Liver (tissue), 9 donors: ENCODE measurements around the gene NBAS. TPM values are rescaled to one million over a fixed set of nuclear protein-coding genes. Genes with fewer than 3 reads are reported as not detected.

ENCODE experiments used
- DNase-seq: peaks from one replicate; pipeline ENCODE4 v3.0.0-alpha.2; 2017; ENCODE audit warnings: low spot score
- H3K27ac ChIP-seq, 2 donors: one replicate each; pipeline ENCODE4 v1.7.0; 2013; ENCODE audit warnings: inconsistent platforms in 2 of 2, low read length in 2 of 2, control low read depth in 1 of 2, low read depth in 1 of 2, mild to moderate bottlenecking in 1 of 2
- H3K27me3 ChIP-seq, 4 donors: one replicate each; pipeline versions ENCODE4 v1.6.1 to v1.7.0; 2013; ENCODE audit warnings: low read length in 3 of 4, inconsistent platforms in 1 of 4, mild to moderate bottlenecking in 1 of 4, moderate library complexity in 1 of 4; ENCODE audit not compliant: control insufficient read depth in 4 of 4, insufficient read depth in 4 of 4
- H3K36me3 ChIP-seq, 4 donors: one replicate each; pipeline versions ENCODE4 v1.6.1 to v1.7.0; 2013; ENCODE audit warnings: low read length in 3 of 4, mild to moderate bottlenecking in 3 of 4, low read depth in 1 of 4, moderate library complexity in 1 of 4; ENCODE audit not compliant: control insufficient read depth in 4 of 4, insufficient read depth in 3 of 4
- H3K4me1 ChIP-seq, 4 donors: one replicate each; pipeline versions ENCODE4 v1.6.1 to v1.7.0; 2013; ENCODE audit warnings: low read length in 3 of 4, mild to moderate bottlenecking in 3 of 4, moderate library complexity in 1 of 4; ENCODE audit not compliant: control insufficient read depth in 4 of 4, insufficient read depth in 4 of 4
- H3K4me3 ChIP-seq, 3 donors: one replicate each; pipeline versions ENCODE4 v1.6.1 to v1.7.0; 2013; ENCODE audit warnings: low read length in 3 of 3, control low read depth in 1 of 3, low read depth in 1 of 3, mild to moderate bottlenecking in 1 of 3
- H3K9ac ChIP-seq, 2 donors: one replicate each; pipeline ENCODE4 v1.7.0; 2013; ENCODE audit warnings: low read length in 2 of 2, mild to moderate bottlenecking in 2 of 2, moderate library complexity in 2 of 2, control low read depth in 1 of 2, low read depth in 1 of 2
- H3K9me3 ChIP-seq, 4 donors: one replicate each; pipeline versions ENCODE4 v1.6.1 to v1.7.0; 2013; ENCODE audit warnings: low read length in 3 of 4; ENCODE audit not compliant: control insufficient read depth in 4 of 4
- ATF3 ChIP-seq: IDR thresholded peaks from 2 replicates; pipeline ENCODE4 v1.6.1; 2016; ENCODE audit warnings: antibody characterized with exemption
- EGR1 ChIP-seq, 2 donors: IDR thresholded peaks; 2 replicates each; pipeline ENCODE4 v1.6.1; 2016 to 2018; ENCODE audit warnings: antibody characterized with exemption in 2 of 2, low read depth in 2 of 2
- FOXA1 ChIP-seq: IDR thresholded peaks from 2 replicates; pipeline ENCODE4 v1.6.1; 2016; ENCODE audit warnings: antibody characterized with exemption
- FOXA2 ChIP-seq: IDR thresholded peaks from 2 replicates; pipeline ENCODE4 v1.6.1; 2016; ENCODE audit warnings: antibody characterized with exemption
- GABPA ChIP-seq, 2 donors: IDR thresholded peaks in 1 of 2; conservative IDR thresholded peaks in 1 of 2; 2 replicates each; pipeline ENCODE4 v1.6.1; 2016; ENCODE audit warnings: antibody characterized with exemption in 2 of 2, mild to moderate bottlenecking in 1 of 2, moderate library complexity in 1 of 2
- HNF4A ChIP-seq, 2 donors: conservative IDR thresholded peaks; 2 replicates each; pipeline ENCODE4 v1.6.1; 2016; ENCODE audit warnings: antibody characterized with exemption in 2 of 2, mild to moderate bottlenecking in 2 of 2
- HNF4G ChIP-seq: IDR thresholded peaks from 2 replicates; pipeline ENCODE4 v1.6.1; 2016; ENCODE audit warnings: antibody characterized with exemption
- JUND ChIP-seq, 2 donors: IDR thresholded peaks; 2 replicates each; pipeline ENCODE4 v1.6.1; 2016; ENCODE audit warnings: antibody characterized with exemption in 2 of 2
- MAX ChIP-seq: IDR thresholded peaks from 2 replicates; pipeline ENCODE4 v1.6.1; 2016; ENCODE audit warnings: antibody characterized with exemption
- NR2F2 ChIP-seq: IDR thresholded peaks from 2 replicates; pipeline ENCODE4 v1.6.1; 2016; ENCODE audit warnings: antibody characterized with exemption
- RAD21 ChIP-seq, 2 donors: IDR thresholded peaks; 2 replicates each; pipeline ENCODE4 v1.6.1; 2016; ENCODE audit warnings: antibody characterized with exemption in 2 of 2, mild to moderate bottlenecking in 2 of 2
- RXRA ChIP-seq, 2 donors: IDR thresholded peaks; 2 replicates each; pipeline ENCODE4 v1.6.1; 2017 to 2018; ENCODE audit warnings: antibody characterized with exemption in 2 of 2, mild to moderate bottlenecking in 1 of 2
- SP1 ChIP-seq: IDR thresholded peaks from 2 replicates; pipeline ENCODE4 v1.6.1; 2018; ENCODE audit warnings: antibody characterized with exemption, mild to moderate bottlenecking
- TAF1 ChIP-seq: conservative IDR thresholded peaks from 2 replicates; pipeline ENCODE4 v1.6.1; 2016; ENCODE audit warnings: antibody characterized with exemption, mild to moderate bottlenecking
- YY1 ChIP-seq: IDR thresholded peaks from 2 replicates; pipeline ENCODE4 v1.6.1; 2016; ENCODE audit warnings: antibody characterized with exemption, mild to moderate bottlenecking
- ZBTB33 ChIP-seq: IDR thresholded peaks from 2 replicates; pipeline ENCODE4 v1.6.1; 2016; ENCODE audit warnings: antibody characterized with exemption
- WGBS: extraction: QIAGEN DNeasy Blood & Tissue Kit; methylation state at CpG from one replicate; pipeline ENCODE4 v1.1.7; 2013; 5-methylcytosine and 5-hydroxymethylcytosine counted together
- polyA plus RNA-seq, 2 donors: library from polyadenylated mRNA; stranded (reverse) in 1 of 2; unstranded in 1 of 2; fragments of 200-250 nt in 1 of 2; fragments of >200 nt in 1 of 2; fragmentation: Nextera tagmentation in 1 of 2; extraction: Ambion mirVana in 1 of 2; gene quantifications; one replicate each; pipeline versions ENCODE4 v1.2.1 to v1.2.3, GENCODE V29; 2013 to 2015
- total RNA-seq, 2 donors: library from RNA; depleted of rRNA; stranded (reverse); fragments of >200 nt; gene quantifications; one replicate each; pipeline ENCODE4 v1.2.3, GENCODE V29; 2014
- TF ChIP-seq, protein P1 (sequence below): IDR thresholded peaks from 2 replicates; pipeline ENCODE4 v1.6.1; 2016; ENCODE audit warnings: antibody characterized with exemption, mild to moderate bottlenecking
- donor health status: healthy.
- donor health status: healthy.
- donor health status: healthy.
- donor health status: healthy.
- donor health status: healthy.

Gene NBAS
- total and polyA plus RNA-seq, 4 donors: 10.5 to 40.0 (median 18.9) TPM

GRCh38 chr2:15300624-15301573 is 260.2 kb downstream of the NBAS start:
- WGBS: 81% methylated on average over 11 of the region's 11 CpGs
- H3K27me3 ChIP-seq: no peaks in the 10 kb centered on the region
- no peak overlapping the region for H3K9ac ChIP-seq
- H3K4me1 ChIP-seq: no peaks in the 10 kb centered on the region
- no peak overlapping the region for H3K27ac ChIP-seq
- no peaks in the 10 kb centered on the region for H3K9me3 ChIP-seq
- peaks cover 0 to 17% (median 7%) of the 10 kb centered on the region in 4 donors for H3K36me3 ChIP-seq
- TF ChIP-seq, protein P1, sequence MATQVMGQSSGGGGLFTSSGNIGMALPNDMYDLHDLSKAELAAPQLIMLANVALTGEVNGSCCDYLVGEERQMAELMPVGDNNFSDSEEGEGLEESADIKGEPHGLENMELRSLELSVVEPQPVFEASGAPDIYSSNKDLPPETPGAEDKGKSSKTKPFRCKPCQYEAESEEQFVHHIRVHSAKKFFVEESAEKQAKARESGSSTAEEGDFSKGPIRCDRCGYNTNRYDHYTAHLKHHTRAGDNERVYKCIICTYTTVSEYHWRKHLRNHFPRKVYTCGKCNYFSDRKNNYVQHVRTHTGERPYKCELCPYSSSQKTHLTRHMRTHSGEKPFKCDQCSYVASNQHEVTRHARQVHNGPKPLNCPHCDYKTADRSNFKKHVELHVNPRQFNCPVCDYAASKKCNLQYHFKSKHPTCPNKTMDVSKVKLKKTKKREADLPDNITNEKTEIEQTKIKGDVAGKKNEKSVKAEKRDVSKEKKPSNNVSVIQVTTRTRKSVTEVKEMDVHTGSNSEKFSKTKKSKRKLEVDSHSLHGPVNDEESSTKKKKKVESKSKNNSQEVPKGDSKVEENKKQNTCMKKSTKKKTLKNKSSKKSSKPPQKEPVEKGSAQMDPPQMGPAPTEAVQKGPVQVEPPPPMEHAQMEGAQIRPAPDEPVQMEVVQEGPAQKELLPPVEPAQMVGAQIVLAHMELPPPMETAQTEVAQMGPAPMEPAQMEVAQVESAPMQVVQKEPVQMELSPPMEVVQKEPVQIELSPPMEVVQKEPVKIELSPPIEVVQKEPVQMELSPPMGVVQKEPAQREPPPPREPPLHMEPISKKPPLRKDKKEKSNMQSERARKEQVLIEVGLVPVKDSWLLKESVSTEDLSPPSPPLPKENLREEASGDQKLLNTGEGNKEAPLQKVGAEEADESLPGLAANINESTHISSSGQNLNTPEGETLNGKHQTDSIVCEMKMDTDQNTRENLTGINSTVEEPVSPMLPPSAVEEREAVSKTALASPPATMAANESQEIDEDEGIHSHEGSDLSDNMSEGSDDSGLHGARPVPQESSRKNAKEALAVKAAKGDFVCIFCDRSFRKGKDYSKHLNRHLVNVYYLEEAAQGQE: no peak
- TF ChIP-seq HNF4G (no peak), SP1 (no peak), GABPA (IDR thresholded peaks at IDR 0.05 in 1 of 2, conservative IDR thresholded peaks at IDR 0.05 in 1 of 2) (no peak), ZBTB33 (no peak), FOXA1 (no peak), FOXA2 (no peak), TAF1 (no peak), JUND (IDR thresholded peaks at IDR 0.05) (no peak)
- H3K4me3 ChIP-seq: no peak overlapping the region
- no peak for DNase-seq

- Histone ChIP-seq H3K27ac (no peak overlapping the region), H3K4me1 (no peaks in the 10 kb centered on the region), H3K9me3 (no peaks in the 10 kb centered on the region), H3K27me3 (no peaks in the 10 kb centered on the region), H3K36me3 (peaks cover 0 to 17% (median 6%) of the 10 kb centered on the region in 4 donors), H3K4me3 (no peak overlapping the region), H3K9ac (no peak overlapping the region)
- 93% methylated on average over 4 of the region's 4 CpGs for WGBS
- DNase-seq: no peak
- TF ChIP-seq GABPA (IDR thresholded peaks at IDR 0.05 in 1 of 2, conservative IDR thresholded peaks at IDR 0.05 in 1 of 2): no peak
- no peak for TF ChIP-seq HNF4G
- TF ChIP-seq EGR1 (IDR thresholded peaks at IDR 0.05; ENCODE audit: low read depth in 2 of 2): no peak
- TF ChIP-seq NR2F2: no peak
- TF ChIP-seq, protein P1: no peak
- TF ChIP-seq TAF1: no peak
- TF ChIP-seq FOXA2: no peak
- TF ChIP-seq JUND (IDR thresholded peaks at IDR 0.05): no peak
- TF ChIP-seq SP1: no peak
- no peak for TF ChIP-seq MAX
- TF ChIP-seq RAD21 (IDR thresholded peaks at IDR 0.05): no peak
- TF ChIP-seq ATF3: no peak
- no peak for TF ChIP-seq ZBTB33
- TF ChIP-seq HNF4A (conservative IDR thresholded peaks at IDR 0.05): no peak
- TF ChIP-seq YY1: no peak
- no peak for TF ChIP-seq RXRA (IDR thresholded peaks at IDR 0.05)
- no peak for TF ChIP-seq FOXA1
Observed at GRCh38 chr2:15299904-15300520, 261.1 kb downstream of the NBAS start.
